GM18520 (cell line): ENCODE data around the gene NCAPG2.

Experiments
- ATAC-seq: cut with Tn5 transposase; IDR thresholded peaks from one replicate; pipeline ENCODE4 v1.9.1; 2021; ENCODE audit not compliant: unreplicated experiment

NCAPG2 gene

DNA sequence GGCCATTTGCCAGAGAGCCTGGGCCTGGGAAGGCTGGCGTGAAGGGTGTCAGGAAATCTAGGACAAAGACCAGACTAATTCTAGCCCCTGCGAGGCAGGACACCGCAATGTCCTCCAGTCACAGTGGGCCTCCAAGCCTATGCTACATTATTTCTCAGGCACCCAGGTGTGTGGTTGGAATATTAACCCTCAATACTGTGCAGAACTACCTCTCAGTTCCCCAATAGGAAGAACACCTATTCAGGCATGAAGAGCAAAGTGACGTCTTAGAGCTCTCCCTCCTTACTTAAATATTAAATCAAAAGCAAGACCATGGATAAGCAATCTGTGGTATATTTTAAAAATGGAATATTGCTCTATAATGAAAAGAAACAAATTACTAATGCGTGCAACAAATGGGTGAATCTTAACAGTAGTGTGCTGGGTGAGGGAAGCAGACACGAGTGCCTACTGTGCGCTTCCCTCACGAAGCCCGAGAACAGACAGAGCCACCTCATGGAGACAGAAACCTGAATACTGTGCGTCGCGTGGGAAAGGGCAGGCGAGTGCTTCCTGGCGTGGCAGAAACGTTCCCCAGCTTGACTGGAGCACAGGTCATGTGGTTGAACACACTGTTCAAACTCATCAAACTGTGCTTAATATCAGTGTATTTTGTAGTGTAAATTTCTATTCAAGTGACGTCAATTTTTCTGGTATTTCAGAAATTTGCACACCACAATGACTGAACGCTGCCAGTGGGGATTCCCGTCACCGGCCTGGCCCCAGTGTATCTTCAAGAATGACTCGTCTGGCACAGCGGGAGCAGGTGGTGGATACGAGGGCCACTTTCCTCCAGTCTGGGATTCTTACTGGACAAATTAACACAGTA, 101.5 kb downstream of the NCAPG2 start:
- ATAC-seq: peak; percentile 57

DNA sequence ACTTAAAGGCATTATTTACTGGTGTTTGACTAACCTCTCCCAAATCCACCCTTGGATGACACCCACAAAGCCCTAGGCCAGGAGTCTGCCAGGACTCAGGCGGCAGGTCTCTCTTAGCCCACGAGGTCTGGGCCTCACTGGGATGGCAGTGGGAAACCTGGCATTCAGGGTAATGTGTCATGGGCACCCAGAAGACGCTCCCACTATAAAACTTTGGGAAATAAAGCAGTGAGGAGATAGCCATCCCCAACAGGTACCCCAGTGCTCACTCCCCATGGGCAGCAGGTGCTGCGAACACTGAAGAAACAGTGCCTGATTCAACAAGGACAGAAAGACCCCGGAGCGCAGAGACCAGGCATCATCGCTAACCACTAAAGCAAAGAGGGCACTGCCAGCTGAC, 102.6 kb downstream of the NCAPG2 start:
- no peak for ATAC-seq

DNA sequence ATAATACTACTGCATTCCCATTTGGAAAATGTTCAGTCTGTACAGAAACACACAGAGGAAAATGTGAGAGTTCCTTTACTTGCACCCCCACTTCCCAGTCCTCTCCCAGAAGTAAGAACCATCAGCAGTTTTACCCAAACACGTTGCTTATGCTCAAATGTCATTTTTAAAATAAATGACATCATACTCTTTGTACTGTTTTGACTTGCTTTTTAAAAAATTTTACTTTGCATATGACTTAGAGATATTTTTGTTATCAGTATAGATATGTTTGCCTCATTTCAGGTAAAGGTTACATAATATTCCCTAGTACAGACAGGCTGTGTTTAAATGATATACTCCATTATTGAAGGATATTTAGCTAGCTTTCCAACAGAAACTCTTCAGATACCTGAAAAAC, 103.5 kb downstream of the NCAPG2 start:
- ATAC-seq: no peak

DNA sequence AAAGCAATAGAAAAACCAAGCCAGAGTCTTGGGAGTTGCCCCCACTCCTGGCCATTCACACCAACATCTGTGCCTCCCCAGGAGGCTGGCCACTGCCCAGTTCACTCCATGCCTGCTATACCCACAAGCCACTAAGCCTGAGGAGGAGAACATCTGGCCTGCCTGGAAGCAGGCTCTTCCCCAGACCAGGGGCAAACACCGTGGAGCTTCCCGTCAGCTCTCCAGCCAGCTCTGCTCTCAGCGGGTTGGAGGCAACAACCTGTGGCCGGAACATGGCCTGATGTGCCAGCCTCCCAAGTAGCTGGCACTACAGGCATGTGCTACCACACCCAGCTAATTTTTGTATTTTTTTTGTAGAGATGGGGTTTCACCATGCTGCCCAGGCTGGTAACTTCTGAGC, 107.9 kb downstream of the NCAPG2 start:
- no peak for ATAC-seq

DNA sequence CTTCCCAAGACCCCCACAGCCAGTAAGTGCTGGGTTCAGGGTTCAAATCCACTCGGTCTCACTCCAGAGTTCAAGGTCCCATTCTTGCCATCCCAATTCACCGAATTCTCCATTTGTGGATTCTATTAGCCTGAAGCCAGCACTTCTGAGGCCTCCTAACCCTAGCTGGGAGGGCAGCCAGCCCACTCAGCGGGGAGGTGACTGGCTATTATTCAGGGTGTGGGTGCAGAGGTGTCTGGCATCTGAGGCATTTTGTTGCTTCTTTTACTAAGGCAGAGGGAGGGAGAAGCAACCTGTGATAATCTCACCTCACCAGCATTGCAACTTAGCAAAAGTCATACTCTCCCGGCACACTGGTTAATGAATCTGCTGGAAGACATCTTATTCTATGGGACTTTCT, 108.3 kb downstream of the NCAPG2 start:
- ATAC-seq: no peak

DNA sequence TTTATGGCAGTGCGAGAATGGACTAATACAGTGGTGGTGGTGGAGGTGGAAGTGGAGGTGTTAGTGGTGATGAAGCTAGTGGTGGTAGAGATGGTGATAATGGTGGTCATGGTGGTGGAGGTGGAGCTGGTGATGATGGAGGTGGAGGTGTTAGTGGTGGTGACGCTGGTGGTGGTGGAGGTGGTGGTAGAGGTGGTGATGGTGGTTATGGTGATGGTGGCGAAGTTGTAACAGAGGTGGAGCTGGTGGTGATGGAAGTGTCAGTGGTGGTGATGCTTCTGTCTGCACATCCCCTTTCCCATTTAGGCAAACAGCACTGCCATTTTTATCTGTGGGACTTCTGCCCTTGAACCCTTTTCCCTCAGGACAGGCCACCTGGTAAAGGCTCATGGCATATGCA, 109.5 kb downstream of the NCAPG2 start:
- ATAC-seq: no peak

DNA sequence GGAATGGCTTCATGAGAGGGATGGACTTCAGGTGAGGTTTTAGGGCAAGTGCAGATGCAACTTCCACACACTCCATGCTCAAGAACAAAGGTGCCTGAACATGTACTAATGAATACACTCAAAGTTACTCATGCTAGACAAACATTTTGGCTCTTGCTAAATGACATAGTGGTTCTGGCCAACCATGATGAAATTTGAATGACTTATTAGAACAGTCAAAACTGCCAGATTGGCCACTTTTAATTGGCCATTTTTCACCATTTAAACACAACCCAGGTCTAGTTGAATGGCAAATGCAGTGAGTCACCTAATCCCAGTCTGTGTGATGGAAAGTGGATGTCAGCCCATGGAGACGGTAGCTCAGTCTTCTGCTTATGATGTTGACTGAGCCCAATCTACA, 112.1 kb downstream of the NCAPG2 start:
- ATAC-seq: no peak

DNA sequence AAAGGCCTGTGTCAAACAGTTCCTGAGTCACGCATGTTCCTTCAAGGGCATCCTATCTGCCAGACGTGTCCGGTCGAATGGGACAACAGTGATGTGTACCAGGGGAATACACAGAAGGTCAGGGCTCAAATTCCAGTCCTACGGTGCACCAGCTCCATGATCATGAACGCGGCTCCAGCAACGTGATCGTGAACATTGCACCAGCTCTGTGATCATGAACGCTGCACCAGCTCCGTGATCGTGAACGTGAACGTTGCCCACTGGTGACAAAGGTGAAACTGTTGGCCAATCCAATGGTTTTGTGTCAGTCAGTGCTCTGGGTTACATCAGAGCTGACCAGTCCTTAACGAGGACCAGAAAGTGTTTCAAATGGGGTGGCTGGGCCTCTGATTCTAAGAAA, 112.7 kb downstream of the NCAPG2 start:
- ATAC-seq: no peak

DNA sequence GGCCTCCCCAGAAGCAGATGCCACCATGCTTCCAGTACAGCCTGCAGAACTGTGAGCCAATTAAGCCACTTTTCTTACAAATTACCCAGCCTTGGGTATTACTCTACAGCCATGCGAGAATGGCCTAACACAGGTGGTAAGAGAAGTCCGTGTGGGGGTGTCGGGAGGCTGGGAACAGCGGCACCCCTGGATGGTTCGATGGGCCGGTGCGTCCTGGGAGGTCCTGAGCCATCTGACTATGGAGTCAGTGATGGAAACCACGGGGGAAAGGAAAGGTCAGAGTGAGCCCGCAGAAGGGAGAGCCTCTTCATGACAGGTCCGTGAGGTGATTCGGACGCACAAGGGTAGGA, 114.4 kb downstream of the NCAPG2 start:
- no peak for ATAC-seq

DNA sequence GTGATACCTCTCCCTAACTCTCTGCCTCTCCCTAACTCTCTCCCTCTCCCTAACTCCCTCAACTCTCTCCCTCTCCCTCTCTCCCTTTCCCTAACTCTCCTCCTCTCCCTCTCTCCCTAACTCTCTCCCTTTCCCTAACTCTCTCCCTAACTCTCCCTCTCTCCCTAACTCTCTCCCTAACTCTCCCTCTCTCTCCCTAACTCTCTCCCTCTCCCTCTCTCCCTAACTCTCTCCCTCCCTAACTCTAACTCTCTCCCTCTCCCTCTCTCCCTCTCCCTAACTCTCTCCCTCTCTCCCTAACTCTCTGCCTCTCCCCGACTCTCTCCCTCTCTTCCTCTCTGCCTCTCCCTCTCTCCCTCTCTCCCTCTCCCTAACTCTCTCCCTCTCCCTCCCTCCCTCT, 115.0 kb downstream of the NCAPG2 start:
- no peak for ATAC-seq

DNA sequence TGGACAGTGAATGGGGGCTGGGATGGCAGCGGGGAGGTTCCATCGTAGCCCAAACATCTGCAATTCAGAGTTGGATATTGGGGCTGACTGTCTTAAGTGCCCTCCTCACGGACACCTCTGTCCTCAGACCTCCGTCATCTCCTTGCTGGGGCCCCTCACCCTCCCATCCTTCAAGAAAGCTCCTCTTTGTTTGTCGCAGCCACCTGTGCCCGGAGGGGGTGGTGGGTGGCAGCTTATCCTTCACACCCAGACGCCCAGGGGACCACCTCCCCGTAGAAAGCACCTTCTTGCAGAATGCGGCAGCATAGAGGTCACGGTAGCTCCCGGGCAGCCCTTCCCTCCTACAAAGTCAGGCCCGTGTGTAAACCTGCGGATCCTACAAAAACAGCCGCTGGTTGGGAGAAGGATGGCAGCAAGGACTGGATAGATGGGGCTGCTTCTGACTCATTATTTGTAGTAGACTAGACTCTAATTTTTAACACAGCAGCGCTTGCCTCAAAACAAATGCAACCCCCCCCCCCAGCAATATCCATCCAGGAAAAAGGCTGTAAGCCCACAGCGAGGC, 115.6 kb downstream of the NCAPG2 start:
- no peak for ATAC-seq

DNA sequence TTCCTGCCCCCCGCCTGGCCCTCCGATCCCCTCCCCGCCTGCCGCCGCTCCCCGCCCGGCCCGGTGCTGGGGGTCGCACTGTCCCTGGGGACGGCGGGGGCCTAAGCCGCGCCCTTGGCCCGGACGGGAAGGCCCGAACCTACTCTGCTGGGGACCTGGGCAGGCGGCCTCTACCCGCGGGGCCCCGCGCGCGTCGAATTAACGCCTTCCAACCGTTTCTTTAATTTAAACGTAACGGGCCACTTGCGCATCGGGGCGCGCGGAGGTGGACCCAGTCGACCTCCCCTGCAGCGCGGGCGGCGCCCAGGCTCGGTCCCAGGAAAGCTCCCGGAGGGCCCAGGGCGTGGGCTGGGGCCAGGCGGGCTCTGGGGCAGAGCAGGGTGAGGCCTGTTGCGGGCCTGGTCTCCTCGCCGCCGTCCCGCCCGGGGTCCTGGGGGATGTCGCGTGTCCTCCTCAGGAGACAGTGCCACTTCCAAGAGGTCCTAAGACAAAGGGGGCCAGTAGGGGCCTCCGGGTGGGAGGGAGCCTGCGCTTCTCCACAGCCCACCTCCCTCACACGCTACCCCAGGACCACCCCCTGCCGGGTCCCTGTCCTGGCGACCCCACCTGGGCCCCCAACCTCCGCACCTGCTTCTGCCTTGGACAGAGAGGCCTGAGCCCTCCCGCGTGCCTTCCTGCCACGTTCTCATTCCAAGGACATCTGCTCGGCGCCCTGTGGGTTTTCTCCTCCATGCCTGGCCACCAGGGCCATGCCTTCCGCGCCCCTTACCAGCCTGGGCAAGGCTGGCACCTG, 116.3 kb downstream of the NCAPG2 start:
- ATAC-seq: no peak

DNA sequence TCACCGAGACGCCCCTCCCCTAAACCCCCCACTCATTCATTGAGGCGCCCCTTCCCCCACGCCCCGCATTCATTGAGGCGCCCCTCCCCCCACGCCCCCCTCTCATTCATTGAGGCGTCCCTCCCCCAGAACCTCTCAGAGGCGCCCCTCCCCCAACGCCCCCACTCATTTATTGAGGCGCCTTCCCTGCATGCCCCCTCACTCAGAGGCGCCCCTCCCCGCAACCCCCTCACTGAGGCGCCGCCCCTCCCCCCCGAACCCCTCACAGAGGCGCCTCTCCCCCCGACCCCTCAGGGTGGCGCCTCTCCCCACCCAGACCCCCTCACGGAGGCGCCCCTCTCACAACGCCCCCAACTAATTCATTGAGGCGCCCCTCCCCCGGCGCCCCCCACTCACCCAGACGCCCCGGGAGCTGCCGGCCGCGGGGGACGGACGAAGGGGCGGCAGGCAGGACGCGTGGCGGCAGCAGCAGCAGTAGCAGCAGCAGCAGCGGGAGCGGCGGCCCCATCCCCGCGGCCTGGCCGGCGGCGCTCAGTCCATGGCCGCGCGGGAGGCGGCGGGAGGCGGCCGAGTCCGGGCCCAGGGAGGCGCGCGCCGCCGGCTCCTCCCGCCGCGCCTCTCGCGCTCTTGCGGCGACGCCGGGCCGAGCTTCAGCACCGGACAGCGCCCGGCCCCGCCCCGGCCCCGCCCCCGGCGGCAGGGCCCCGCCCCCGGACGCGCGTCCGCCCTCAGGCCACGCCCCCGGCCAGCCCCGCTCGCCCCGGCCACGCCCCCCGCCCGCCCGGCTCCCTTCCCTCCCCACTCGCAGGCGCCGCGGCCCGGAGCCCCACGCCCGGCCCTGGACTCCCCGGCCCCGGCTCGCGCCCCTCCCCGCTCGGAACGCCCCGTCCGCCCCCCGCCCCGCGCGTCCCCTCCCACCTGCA, 117.2 kb downstream of the NCAPG2 start, which contains the start of gene PTPRN2:
TSS of gene PTPRN2 (minus strand) at position 662 of the 923 bp plus-strand sequence.
- no peak for ATAC-seq

DNA sequence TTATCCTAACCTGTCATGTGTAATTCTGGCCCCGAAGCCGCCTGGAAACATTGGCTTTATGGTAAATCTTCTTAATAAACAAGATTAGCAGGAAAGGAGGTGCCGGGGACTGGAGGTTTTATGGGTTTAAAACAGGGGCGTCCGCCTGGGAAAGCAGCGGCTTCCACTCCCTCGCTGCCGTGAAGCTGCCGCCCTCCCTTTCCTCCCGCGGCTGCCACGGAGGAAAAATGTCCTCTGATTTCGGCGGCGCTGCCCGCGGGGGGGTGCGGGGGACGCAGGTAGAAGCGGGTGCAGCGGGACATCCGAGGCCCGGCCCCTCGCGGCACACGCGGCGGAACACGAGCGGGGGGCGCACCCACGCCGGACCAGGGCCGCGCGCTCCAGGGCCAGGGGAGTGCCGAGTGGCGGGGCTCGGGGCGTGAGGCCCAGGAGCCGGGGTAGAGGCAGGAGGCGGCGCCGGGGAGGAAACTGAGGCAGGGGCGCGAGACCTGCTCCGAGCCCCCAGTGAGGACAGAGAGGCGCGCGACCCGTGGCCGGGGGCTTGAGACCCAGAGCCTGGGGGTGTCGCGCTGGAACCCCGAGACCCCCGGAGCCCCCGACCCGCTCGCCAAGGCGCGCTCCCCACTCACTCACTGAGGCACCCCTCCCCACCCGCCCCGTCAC, 118.0 kb downstream of the NCAPG2 start:
- no peak for ATAC-seq

DNA sequence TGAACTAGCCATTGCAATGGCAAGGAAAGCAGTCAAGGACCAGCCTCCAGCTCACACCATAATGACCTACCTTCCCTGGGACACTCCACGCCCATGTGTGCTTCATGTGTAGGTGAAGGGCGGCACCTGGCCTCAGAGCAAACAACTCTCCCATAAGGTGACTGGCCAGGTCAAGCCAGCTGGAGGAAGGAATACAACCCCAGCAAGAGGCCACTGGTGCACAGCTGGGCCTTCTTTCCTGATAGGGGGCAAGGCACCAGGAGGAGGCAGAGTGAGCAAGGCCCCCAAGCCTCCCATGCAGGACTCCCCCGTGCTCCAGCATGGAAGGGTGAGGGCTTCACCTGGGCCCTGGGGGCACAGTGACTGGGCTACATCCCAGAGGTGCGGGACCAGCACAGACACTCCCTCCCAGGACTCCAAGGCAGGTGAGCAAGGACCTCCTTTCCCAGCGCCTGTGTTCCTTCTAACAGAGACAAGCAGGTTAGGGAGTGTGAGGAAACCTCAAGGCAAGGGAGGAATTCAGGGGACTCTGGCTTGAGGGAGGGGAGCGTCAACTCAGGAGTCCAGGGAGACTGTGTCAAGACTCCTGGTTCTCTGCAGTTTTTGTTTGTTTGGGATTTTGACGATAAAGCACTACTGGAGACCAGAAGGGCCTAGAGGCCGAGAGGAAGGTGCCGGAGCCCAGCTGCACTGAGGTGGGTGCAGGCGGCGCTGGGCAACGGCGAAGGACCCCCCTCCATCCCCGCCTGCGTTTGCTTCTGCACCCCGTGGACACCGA, 118.7 kb downstream of the NCAPG2 start:
- no peak for ATAC-seq

DNA sequence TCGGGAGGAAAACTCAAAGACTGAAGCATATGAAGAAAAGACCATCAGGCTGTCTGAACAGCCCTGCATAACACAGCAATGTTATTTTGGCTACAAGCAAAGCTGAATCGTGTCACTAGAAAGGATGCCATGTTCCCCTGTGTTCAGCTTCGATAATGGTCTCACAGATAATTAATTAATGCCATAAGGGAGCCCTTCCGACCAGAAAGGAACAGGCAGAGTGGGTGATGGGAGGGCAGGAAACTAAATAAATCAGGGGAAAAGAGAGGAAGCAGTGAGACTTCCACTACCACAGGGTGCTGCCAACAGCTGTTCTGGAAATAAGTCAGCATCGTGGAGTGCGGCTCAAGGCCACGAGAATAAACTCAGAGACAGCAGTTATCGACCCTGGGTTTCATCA, 120.2 kb downstream of the NCAPG2 start:
- ATAC-seq: no peak

DNA sequence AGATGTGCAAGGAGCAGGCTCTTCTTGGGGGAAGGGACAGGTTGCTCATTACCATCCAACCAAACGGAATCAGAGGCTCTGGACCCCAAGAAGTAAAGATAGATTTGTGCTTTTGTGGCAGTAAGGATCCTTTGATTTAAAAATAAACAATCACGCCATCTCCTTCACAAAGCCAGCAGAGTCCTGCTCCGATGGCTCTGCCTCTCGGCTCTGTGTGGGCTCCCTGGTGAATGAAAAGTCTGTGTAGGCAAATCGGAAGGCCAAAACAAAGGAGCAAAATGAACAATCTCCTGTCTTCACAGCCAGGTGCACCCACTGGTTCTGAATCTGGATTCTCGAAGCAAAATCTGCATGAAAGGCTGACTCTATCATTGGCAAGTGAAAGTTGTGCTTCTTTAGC, 120.8 kb downstream of the NCAPG2 start:
- ATAC-seq: no peak

DNA sequence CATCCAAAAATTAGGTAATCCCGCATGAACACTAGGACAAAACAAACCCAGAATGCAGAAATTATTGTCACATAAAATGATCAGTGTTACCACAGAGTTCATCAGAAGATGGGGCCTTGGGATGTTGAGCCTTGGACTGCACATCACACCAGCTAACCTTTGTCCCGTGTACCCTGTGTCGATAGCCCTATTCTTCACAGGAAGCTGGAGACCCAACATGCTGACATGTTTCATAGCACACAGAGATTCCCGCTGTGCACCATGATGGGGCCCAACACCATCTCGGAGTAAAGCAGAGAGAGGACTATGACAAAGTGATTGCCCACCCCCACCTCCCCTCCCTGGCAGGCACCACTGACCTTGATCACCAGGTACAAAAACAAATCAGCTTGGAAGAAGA, 121.5 kb downstream of the NCAPG2 start:
- no peak for ATAC-seq

DNA sequence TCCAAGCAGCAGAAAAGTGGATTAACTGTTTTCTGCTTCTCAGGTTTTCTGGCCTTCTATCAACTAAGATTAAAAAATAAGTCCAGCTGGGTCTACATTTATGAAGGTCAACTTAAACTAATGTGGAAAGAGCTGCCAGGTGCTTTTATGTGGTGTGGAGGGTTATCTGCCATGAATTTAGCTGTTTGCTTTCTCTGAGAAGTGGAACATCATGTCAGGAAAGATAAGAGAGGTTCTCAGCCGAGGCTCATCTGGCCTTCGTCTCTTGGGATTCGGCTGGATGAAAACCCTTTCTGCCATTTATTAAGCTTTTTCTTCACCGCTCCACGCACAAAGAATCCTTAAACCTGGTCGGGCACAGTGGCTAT, 122.5 kb downstream of the NCAPG2 start:
- no peak for ATAC-seq
